Vagina (tissue), 2 donors: Measurements from ENCODE around the gene DUSP16.

Source experiments
- POLR2A ChIP-seq, 2 donors: fragments of 450-650 bp; IDR thresholded peaks; one replicate each; pipeline ENCODE4 v1.6.1; 2017; ENCODE audit warnings: antibody characterized with exemption in 2 of 2, mild to moderate bottlenecking in 2 of 2, moderate library complexity in 2 of 2
- POLR2AphosphoS5 ChIP-seq, 2 donors: sonication (generic); formaldehyde crosslinking; IDR thresholded peaks; one replicate each; pipeline ENCODE4 v1.9.0; 2017; ENCODE audit warnings: antibody characterized with exemption in 2 of 2, mild to moderate bottlenecking in 2 of 2, low read depth in 1 of 2; ENCODE audit not compliant: insufficient read depth in 1 of 2
- TF ChIP-seq, protein P1 (sequence below), 3 experiments: fragments of 450-650 bp in 2 of 3; fragments of 200-600 bp in 1 of 3; sonication (generic) in 1 of 3; IDR thresholded peaks; one replicate each; pipeline ENCODE4 v1.5.1; 2017 to 2019; ENCODE audit warnings: antibody characterized with exemption in 3 of 3, mild to moderate bottlenecking in 2 of 3, moderate library complexity in 2 of 3

DNA sequence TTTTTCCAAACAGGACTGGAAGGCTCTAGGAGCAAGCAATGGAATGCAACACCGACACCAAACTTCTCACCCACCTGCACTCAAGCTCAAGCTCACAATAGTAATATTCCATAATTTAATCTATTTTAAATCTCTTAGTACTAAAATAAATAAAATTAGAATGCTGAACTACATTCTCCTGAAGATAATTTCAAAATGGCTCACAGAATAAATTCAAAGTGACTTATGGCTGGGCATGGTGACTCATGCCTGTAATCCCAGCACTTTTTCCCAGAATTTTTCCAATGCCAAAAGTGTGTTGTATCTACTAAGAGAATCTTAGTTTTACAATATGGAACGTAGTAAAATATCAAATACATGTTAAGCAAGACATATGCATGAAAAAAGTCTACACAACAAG lies 31.5 kb downstream of the DUSP16 start:
- TF ChIP-seq POLR2A (IDR thresholded peaks at IDR 0.05) (no peak), POLR2AphosphoS5 (IDR thresholded peaks at IDR 0.05; ENCODE audit: insufficient read depth in 1 of 2, low read depth in 1 of 2) (no peak)
- TF ChIP-seq, protein P1, sequence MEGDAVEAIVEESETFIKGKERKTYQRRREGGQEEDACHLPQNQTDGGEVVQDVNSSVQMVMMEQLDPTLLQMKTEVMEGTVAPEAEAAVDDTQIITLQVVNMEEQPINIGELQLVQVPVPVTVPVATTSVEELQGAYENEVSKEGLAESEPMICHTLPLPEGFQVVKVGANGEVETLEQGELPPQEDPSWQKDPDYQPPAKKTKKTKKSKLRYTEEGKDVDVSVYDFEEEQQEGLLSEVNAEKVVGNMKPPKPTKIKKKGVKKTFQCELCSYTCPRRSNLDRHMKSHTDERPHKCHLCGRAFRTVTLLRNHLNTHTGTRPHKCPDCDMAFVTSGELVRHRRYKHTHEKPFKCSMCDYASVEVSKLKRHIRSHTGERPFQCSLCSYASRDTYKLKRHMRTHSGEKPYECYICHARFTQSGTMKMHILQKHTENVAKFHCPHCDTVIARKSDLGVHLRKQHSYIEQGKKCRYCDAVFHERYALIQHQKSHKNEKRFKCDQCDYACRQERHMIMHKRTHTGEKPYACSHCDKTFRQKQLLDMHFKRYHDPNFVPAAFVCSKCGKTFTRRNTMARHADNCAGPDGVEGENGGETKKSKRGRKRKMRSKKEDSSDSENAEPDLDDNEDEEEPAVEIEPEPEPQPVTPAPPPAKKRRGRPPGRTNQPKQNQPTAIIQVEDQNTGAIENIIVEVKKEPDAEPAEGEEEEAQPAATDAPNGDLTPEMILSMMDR (IDR thresholded peaks at IDR 0.05): no peak
